Right ventricle myocardium inferior (tissue), 1 donor: Measurements from ENCODE around the gene ACAP2. TPM values are rescaled to one million over a fixed set of nuclear protein-coding genes. Genes with fewer than 3 reads are reported as not detected.

Experiments used
- ATAC-seq: fragments of 200-7000 bp; cut with Tn5 transposase; one replicate; pipeline ENCODE4 v1.9.1; 2020; ENCODE audit warnings: mild to moderate bottlenecking, moderate library complexity
- DNase-seq: peaks from one replicate; pipeline ENCODE4 v3.0.0; 2021; ENCODE audit errors: missing footprints
- intact Hi-C: fragments of 100-400 bp; cut with DNase I; formaldehyde crosslinking; loops from one replicate; pipeline ENCODE4 v1.11.0; 2022
- total RNA-seq: library from RNA; stranded (reverse); fragmentation: NEBNext Ultra II Directional; extraction: Animal tissue kit (Norgen Biotek cat#: 25700); gene quantifications from one replicate; pipeline ENCODE4 v1.2.1, GENCODE V29; 2021
- donor health status: DM: no; HTN: yes; CAD: no; lungs with severe emphysema.

Gene ACAP2
- total RNA-seq, 1 donor from 2014 or later = 15.6 TPM

- intact Hi-C loops = loop anchor here (1.0 to 2.0 kb wide), 2 partner anchors 172 to 252 kb away; partner anchors contain the start of gene ACAP2
- DNase-seq (peak; percentile 95), ATAC-seq (peak; percentile 97)
Observed at GRCh38 chr3:195270817-195271409, 171.9 kb downstream of the ACAP2 start, which contains the start of gene XXYLT1. Gene XXYLT1, minus strand, starts transcription at chr3:195271159. Its CDS starts 101 bp downstream, at chr3:195271058.

DNA sequence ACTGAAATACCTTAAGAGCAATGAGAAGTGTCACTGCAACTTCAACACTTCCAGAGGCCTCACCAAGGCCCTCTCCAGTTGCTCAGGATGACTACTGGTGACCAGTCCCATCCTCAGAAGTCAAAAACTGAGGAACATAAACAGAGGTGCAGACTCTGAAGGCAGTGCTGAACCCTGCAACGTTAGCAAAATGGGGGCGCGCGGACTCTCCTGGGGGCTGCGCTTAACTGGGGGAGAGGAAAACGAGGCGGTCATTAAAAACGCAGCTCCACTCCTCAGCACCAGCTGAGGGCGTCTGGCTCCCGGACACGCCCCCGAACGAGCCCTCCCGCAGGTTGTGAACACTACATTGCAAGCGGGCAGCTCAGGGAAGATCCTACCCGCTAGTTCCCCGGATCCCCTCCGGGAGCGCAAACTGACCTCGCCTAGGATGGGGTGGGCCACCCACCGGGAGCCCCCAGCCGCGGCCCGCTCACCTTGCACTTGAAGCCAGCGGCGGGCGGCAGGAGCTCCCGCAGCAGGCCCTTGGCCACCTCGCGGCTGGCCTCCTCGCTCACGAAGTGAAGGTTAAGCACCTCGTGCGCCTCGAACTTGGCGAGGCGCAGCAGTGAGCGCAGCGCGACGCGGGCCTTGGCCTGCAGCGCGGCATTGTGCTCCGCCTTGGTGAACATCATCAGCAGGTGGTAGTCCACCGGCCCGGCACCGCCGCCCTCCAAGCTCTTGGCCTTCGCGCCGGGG lies 172.6 kb downstream of the ACAP2 start:
- DNase-seq (no peak), ATAC-seq (no peak)
- intact Hi-C loops = loop anchor here (2.0 kb wide), 1 partner anchor 173 kb away; the partner anchor contains the start of gene ACAP2

DNA sequence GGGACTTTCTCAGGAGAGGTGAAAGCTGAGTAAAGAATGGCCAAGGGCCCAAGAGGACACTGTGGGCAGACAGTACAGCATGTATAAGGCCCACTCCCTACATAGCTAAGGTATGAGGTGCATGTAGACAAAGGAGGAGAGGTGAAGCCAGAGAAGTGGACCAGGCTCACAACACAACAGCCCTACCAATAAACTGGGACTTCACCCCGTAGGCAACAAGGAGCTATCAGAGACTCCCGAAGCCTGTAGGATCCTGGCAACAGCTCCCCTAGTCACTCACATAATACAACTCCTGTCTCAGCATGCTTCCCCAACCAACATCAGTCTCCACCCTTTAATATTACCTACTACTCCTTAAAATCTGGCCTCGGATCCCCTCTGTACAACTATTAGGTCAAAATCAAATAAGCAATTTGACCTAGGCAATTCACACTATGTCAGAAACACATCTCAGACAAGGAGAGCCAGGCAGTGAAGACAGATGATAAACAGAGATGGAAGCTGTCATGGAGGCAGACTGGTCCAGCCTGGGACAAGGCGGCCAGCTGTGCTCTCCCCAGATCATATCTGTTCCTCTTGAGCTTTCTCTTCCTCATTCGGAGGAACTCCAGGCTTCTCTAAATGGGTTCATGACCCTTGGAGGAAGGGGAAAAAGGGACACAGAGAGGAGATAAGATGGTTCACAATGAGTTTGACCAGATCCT lies 173.3 kb downstream of the ACAP2 start:
- peak; percentile 39 for DNase-seq
- ATAC-seq = no peak
- intact Hi-C loops = loop anchor here (2.0 to 10.0 kb wide), 2 partner anchors 173 to 485 kb away; partner anchors contain the start of gene ACAP2

DNA sequence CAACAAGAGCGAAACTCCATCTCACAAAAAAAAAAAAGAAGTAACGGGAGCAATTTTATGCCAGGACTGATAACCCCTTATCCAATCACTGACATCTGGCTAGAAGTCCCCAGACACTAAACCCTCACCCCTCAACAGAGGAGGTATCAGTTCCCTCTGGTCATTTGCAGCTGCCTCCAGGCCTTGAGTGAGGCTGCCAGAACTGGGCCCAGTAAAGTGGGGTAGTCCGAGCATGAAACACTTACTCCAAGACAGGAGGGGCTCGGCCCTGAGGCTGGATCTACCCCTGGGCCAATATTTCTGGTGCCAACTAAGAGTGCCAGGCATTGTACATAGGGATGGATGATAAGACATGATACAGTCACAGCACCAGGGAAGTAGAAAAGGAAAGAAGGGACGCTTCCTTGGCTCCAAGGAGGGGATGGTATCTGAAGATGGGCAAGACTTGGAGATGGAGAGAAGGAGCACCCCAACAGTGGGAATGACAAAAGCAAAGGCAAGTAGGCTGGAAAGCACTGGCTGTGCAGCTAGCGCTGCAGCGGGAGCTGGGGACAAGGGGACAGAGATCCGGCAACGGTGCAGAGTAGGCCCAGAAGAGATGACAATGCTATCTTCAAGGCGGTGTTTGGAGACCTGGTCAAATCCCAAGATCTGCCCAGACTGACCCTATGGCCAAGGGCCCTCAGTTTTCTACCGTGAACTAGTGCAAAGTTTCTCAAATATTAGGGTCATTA lies 174.1 kb downstream of the ACAP2 start:
- ATAC-seq (no peak), DNase-seq (no peak)
- intact Hi-C loops = loop anchor here (10.0 kb wide), 1 partner anchor 484 kb away; no protein-coding TSS in a partner anchor

- no peak for DNase-seq
- intact Hi-C loops = loop anchor here (10.0 kb wide), 1 partner anchor 482 kb away; no protein-coding TSS in a partner anchor
Observed at GRCh38 chr3:195267096-195267495, 175.7 kb downstream of the ACAP2 start.

GRCh38 chr3:195266428-195266827 lies 176.4 kb downstream of the ACAP2 start:
- ATAC-seq (no peak), DNase-seq (no peak)
- intact Hi-C loops = loop anchor here (10.0 kb wide), 1 partner anchor 482 kb away; no protein-coding TSS in a partner anchor

More at GRCh38 chr3:195267096-195267495, 175.7 kb downstream of the ACAP2 start:
- no peak for ATAC-seq

GRCh38 chr3:195265363-195265976 lies 177.3 kb downstream of the ACAP2 start:
- DNase-seq (no peak), ATAC-seq (no peak)
- intact Hi-C loops = loop anchor here (10.0 kb wide), 1 partner anchor 481 kb away; no protein-coding TSS in a partner anchor

GRCh38 chr3:195263925-195264600 lies 178.8 kb downstream of the ACAP2 start:
- DNase-seq = no peak
- ATAC-seq = no peak
- intact Hi-C loops = loop anchor here (5.0 to 10.0 kb wide), 2 partner anchors 387 to 479 kb away; no protein-coding TSS in a partner anchor

GRCh38 chr3:195263193-195263924 lies 179.5 kb downstream of the ACAP2 start:
- intact Hi-C loops = loop anchor here (5.0 to 10.0 kb wide), 2 partner anchors 386 to 479 kb away; no protein-coding TSS in a partner anchor
- DNase-seq (no peak), ATAC-seq (no peak)

- DNase-seq (no peak), ATAC-seq (no peak)
- intact Hi-C loops = loop anchor here (5.0 to 10.0 kb wide), 2 partner anchors 385 to 477 kb away; no protein-coding TSS in a partner anchor
Observed at GRCh38 chr3:195261925-195262324, 180.9 kb downstream of the ACAP2 start.

- peak; percentile 83 for DNase-seq
- intact Hi-C loops = loop anchor here (1.0 to 10.0 kb wide), 3 partner anchors 383 to 578 kb away; no protein-coding TSS in a partner anchor
- ATAC-seq = no peak
Observed at GRCh38 chr3:195260280-195260905, 182.4 kb downstream of the ACAP2 start.

- DNase-seq = peak; percentile 94
- peak; percentile 89 for ATAC-seq
- intact Hi-C loops = loop anchor here (1.0 to 10.0 kb wide), 5 partner anchors 153 to 577 kb away; no protein-coding TSS in a partner anchor
Observed at GRCh38 chr3:195259475-195260279, 183.1 kb downstream of the ACAP2 start.

DNA sequence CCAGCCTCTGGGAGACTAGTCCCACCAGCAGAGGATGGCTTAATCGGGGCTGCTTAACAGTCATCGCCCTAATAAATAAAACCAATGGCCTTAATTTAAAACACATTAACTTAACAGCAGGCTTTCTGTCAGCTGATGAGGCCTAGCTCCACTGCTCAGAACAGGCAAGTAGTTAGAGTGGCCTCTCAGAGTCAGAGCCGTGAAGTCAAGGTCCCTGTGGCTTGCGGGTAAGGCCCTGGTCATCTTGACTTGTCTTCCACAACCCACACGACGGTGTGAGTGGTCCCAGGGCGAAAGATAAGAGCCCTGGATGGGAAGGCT lies 183.7 kb downstream of the ACAP2 start:
- DNase-seq = no peak
- intact Hi-C loops = loop anchor here (2.0 kb wide), 2 partner anchors 152 to 256 kb away; no protein-coding TSS in a partner anchor
- no peak for ATAC-seq

DNA sequence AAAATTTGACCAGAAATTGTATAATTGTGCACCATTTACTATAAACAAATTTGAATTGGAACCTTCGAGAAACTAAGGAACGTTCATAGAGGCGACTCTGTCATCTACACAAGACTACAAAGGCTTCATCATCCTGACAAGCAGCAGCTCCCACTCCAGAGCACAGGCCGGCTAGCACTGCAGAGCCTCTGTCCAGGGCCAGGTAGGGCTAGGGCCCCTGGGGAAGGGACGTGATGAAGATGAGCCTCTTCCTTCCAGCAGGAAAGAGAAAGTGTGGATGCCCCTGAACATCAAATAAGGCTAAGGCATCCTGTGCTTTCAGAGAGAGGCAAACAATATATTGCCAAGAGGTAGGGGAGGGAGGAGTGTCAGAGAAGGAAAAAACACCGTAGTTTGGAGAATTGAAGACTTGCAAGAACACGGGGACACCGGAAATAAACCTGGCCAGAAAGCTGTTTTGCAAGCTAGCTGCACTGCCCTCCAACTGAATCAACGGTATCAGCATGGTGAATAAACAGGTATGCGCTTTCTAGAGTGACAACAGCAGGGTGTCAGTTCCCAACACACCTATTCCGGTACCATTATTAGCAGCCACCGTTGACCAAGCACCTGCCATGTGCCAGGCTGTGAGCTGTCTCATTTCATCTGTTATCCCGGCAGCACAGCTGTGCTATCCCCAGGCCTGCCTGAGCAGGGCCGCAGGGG lies 184.2 kb downstream of the ACAP2 start:
- intact Hi-C loops = loop anchor here (2.0 kb wide), 2 partner anchors 152 to 256 kb away; no protein-coding TSS in a partner anchor
- ATAC-seq (no peak), DNase-seq (no peak)
